GM18520 (cell line): ENCODE data around the gene HDLBP.
"Not testable (repeated sequence)": the region's sequence is repeated elsewhere in the genome, so short reads cannot be mapped to it uniquely, and the experiment has no call there.

Experiments
- ATAC-seq: cut with Tn5 transposase; IDR thresholded peaks from one replicate; pipeline ENCODE4 v1.9.1; 2021; ENCODE audit not compliant: unreplicated experiment

HDLBP gene

DNA sequence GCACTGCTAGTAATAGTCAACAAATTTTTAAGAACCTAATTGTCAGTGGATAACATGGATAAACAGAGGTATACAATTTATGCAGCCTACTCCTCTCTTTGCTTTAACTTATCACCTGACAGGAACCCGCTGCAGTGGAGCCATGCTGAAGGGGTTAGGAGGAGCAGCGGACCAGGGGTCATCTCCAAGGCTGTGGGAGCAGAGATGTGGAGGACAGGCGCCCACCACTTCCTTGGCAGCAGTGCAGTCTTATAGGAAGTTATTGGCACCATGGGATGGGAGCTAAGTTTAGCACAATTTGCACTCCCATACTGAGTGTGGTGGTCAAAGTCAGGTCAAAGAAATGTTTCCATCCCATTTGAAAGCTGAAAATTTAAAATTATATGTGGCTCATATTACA, 35.6 kb downstream of the HDLBP start:
- ATAC-seq: no peak

DNA sequence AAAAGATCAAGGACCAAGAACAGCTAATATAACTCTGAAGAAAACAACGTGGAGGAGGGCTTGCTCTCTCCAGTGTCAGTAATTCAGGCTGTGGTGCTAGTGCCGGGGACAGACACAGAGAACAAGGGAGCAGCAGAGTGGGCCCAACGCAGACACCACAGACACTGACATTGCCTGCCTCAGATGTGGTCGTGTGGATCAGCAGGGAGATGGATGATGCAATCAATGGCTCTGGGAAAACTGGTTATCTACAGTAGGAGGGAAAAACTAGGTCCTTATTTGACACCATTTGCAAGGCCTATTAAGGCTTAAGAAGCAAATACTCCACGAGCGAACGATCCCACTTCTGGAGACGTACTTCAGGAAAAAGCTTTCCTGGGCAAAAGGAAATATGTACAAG, 36.1 kb downstream of the HDLBP start:
- no peak for ATAC-seq

DNA sequence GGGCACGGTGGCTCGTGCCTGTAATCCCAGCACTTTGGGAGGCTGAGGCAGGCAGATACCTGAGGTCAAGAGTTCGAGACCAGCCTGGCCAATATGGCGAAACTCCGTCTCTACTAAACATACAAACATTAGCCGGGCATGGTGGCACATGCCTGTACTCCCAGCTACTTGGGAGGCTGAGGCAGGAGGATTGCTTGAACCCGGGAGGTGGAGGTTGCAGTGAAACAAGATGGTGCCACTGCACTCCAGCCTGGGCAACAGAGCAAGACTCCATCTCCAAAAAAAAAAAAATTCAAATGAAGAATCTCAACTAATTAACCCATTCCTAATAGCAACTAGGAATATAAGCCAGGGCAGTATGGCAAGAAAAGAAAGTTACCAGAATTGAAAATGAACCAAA, 37.2 kb downstream of the HDLBP start:
- not testable (repeated sequence) for ATAC-seq

DNA sequence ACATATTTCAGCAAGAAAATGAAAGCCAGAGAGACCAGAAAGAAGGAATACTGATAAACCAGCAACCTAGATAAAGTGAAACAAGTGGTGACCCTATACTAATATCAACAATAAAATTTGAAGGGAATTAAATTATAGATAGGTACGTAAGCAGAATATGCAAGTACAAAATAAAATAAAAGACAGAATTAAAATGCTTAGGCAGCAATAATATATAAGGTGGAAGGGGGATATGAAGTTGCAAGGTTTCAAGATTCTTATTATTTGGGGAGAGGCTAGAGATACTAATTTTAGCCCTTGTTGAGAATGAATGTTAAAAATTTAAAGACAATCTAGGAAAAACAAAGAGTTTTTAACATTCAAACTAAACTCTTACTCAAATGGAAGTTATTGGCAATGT, 39.6 kb downstream of the HDLBP start:
- ATAC-seq: no peak

DNA sequence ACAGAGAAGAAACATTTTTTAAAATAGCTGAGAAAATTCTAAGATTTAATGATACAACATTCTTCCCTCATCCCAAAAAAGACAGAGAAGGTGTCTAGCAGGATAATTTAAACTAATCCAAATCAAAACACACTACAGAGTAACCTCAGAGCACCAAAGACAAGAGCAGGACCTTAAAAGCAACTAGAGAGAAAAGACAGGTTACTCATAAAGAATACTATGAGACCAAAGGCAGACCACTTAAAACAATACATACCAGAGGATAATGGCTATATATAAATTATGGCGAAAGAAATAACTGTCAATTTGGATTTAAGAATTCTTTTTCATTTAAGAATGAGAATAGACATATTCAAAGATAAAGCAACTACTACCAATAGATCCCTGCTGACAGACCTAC, 40.0 kb downstream of the HDLBP start:
- no peak for ATAC-seq

DNA sequence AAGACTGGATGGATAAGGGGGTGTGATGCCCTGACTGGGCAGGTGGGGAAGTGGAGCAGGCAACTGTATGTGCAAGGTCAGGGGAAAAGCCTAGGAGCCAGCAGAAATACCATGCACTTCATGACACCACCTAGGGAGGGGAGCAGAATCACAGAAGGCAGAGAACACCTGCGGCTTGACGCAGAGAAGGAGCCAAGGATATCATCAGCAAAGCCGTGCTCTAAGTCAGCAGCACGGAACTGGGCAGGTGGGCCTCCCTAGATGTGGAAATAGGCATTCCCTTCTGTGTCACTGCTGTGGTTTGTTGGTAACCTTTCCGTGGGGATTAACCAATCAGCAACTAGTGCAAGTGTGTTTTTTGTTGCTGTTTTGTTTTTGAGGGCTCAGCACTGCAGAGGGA, 41.3 kb downstream of the HDLBP start:
- no peak for ATAC-seq

DNA sequence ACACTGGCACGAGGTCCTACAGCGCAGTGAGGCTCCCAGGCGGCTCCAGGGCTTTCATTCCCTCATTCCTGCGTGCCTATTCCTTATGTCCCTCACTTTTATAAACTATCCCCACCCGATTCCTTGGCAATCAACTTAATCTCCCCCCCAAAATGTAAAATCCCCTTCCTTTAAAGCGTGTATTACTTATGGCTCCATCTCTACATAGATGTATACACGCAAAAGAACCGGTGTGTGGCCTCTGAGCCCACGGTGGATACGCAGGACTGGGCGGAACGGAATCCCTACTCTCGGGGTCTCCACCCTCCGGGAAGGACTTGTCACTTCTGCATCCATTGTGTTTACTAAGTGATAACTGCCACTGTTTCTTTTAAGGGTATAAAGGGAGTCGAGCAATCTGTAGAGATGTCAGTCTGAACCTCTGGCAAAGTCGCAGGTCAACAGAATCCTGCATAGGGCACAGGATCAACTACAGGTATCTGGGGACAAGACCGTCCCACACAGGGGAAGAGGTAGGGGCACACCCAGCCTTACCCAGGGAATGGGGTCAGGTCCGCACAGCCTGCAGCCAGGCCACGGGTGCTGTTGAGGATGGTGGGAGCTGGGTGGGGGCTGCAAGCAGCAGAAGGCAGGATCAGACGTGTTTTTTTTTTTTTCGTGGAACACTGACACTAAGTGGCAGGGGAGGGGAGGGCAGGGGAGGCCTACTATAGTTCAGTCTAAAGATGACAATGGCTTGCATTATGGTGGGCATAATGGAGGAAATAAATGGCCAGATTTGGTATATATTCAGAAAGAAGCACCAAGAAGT, 42.1 kb downstream of the HDLBP start:
- no peak for ATAC-seq

DNA sequence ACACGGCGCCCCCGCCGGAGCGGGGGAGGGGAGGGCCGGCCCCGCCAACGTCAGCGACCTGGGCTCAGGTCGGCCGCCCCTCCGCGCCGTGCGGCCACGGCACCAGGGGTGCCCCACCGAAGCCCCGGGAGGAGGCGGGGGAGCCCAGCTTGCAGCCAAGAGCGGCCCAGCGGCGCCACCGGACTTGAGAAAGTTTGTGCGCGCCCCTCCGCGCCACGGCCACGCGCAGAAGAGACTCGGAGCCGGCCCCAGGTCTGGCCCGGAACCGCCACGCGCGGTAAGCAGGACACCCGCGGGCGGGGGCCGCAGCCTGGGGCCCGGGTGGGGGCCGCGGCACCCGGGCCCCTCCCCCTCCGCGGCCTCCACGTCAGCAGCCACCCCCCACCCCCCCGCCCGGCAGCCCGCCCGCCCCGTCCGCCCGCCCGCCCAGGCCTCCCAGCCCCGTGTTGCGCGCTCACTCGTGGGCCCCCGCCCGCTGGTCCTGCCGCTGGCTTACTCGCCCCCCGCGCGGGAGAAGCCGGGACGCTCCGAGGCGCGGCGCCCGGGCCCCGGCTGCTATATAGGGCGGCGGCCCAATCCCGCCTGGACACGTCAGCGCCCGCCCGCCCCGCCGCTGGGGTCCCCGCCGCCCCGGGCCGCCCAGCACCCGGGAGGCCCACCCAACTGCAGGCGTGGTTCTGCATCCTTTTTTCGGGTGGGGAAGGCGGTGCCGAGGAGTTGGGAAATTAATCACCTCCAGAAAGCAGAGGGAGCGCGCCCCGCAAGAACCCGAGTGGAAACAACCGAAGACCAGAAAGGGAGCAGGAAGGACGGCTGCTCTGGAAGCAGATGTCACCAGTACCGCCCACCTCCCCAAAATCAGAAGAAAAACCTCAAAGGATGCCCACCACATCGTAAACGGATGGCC, 42.9 kb downstream of the HDLBP start:
- no peak for ATAC-seq

DNA sequence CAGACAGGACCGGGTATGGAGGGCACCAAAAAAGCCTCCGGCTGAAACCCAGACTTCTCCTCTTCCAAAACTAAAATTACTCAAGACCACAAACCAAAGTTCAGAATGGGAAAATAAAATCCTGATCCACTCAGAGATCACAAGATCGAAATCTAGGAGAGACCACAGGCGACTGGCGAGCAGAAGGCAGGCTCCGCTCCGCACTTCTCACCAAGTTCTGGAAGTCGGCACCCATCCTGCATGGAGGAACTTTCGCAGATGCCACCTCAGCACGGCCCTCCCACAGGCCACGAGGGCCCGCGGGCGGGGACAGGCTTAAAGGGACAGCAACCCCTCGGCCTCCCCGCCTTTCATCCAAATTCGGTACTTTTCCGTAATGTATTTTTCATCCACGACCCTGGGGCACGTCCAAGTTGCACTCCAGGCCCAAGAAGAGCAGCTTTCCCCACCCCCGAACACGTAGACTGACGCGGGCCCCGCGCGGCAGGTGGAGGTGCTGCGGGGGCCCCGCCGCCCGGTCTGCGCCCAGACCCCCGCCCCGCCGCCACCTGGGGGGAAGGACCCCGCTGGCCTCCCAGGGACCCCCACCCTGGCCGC, 43.7 kb downstream of the HDLBP start:
- no peak for ATAC-seq

DNA sequence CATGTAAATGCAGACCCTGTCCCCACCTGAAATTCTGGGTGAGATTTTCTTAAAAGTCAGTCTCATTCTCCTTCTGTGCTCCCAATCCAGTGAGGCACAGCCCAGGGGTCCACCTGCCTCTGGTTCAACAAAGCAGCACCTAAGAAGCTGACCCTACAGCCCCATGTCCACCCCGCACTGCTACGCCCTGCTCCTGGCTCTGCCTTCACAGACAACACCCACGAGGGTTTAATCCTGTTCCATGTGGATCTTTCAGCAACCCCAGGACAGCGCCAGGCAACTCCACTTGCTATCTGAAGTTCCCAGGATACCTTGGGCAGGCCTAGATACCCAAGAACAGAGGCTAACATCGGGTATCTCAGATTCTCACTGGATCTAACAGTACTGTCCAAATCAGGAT, 44.9 kb downstream of the HDLBP start:
- no peak for ATAC-seq

DNA sequence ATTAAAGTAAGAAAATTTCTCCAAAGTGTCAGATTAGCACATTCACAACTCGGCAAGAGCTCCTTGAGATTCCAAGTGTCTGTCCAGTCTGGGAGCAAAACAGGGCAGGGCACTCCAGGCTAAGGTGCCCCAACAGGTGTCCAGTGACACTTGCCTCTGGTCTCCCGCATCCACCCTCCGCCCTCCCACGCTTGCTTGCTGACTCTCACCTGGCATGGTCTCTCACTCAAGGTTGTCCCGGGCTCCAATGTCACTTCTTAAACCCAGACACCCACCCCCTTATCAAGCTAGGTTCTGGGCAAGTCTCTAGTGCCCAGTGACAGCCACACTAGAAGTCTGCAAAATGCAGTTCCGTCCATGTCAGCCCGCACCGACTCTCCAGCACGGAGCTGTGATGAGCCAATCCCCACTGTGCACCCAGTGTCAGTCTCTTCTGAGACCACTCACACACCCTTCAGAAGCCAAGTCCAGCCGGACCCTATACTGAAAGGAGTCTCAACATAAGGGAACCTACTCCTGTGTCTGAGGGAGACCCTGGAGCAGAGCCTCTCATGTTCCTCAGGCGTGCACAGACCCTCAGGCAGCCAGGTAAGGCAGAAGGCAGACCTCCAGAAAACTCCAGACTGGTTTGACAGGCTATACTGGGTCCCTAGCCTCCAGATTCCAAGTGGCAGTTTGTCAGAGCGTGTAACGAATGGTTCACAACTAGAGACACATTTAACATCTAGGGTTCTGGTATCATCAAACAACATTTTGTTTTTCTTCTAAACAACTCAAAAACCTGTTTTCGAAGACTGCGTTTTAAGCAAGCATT, 45.6 kb downstream of the HDLBP start:
- no peak for ATAC-seq

DNA sequence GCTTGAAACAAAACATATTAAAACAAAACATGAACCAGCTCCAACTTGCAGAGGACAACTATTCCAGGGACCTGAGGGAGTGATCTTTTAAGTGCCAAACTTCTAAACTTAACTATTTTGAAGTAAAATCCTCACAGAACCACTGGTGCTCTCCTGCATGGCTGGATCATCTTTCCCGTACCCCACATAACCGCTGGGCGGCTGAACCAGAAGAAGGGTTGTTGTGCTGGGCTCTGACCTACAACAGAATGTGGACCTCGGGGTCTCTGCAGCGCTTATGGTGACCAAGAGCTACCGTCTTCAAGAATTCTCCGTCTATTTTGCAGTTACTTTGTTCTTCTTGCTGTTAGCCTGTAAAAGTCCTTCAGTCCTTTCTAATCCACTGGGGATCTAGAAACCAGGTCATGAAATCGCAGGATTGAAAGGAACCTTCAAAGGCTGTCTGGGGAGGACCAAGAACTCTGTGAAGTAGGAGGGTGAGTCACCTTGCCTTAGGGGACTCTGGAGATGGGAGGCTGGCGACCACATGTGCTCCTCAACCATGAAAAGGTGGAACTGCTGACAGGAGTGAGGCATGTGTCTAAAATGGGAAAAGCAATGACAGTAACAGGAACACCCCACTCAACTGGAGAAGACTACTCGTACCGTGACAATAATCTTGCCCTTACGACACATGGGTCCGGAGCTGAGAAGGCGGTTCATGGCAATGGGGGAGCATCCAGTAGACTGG, 46.6 kb downstream of the HDLBP start:
- ATAC-seq: no peak

DNA sequence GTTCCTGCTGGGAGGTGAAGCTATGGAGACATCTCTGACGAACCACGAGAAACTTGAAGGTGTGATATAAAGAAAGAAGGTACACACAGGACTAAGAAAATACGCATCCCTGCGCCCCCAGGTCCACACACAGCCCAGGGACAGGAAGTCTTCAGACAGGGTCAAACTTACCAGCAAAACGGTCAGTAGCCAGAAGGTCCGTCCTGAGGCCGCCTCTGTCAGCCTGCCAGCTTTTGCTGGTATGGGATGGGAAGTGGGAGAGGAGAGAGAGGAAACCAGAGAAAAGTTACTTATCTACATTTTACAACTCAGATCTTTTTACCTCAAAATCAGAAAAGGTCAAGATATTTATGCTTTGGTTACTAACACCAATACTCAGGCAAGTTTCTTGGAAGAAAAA, 47.2 kb downstream of the HDLBP start:
- no peak for ATAC-seq

DNA sequence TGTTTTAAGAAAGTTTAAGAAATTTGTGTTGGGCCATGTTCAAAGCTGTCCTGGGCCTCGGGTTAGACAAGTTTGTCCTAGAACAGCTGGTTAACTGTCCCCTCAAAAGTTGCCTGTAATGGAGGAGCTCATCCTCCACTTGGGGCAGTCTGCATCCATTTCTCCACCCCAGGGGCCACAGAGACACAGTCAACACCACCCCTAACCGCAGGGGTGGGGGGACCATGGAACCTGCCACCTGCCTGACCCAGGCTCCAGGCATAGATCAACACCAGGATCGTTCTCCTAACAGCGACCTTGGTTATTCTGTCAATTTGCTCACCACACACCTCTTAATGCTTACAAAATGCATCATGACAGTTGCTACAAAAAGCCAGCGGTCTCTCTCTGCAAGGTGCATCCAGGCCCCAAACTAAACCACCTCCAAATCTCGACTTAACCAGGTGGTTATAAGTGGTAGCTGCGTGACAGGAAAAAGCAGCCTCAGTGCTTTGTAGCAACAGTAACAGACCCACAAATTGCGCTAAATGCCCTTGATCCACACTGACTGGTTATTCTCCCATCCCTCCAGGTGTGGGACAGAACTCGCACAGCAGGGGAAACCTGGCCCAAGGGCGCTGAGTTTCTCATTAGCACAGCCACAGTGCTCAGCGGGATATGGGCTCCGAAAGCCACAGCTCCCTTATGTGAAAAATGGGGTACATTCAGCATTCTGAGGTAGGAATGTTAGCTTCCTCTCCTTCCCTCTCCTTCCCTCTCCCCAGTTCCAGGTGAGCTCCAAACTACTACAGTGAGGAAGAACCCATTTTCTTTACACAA, 48.0 kb downstream of the HDLBP start:
- no peak for ATAC-seq

DNA sequence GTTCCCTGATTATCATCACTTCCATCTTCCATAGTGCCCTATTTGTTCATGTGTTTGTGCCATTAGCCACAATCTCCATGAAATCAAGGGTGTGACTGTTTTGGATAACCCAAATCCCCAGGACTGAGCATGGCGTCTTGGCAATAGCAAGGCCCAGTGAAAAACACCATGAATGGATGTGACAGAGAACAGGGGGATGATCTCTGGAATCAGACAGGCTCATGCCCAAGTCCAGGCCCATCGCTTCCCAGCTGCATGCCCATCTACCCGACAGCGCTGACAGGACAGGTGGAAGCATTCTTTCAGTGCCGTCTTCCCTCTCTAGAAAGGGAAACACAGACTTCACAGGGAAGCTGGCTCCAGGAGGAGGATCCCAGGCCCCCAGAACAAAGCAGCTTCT, 50.0 kb downstream of the HDLBP start:
- ATAC-seq: no peak

DNA sequence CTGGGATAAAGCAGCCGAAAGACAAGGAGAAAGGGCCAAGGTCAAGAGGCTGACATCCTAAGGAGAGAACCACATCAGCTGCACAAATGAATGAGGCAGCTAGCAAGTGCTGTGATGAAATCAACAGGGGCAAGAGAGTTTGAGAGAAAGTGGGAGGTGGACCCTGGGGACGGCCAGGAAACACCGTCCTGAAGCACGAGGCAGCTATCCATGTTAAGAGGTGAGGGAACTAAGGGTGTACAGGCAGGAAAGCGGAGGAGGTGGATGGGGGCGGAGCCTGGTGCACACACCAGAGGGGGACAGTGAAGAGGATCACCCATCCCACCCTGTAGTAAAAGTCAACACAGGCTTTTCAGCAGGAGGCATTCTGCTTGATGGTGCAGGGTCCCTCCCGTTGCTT, 52.4 kb downstream of the HDLBP start:
- ATAC-seq: no peak

DNA sequence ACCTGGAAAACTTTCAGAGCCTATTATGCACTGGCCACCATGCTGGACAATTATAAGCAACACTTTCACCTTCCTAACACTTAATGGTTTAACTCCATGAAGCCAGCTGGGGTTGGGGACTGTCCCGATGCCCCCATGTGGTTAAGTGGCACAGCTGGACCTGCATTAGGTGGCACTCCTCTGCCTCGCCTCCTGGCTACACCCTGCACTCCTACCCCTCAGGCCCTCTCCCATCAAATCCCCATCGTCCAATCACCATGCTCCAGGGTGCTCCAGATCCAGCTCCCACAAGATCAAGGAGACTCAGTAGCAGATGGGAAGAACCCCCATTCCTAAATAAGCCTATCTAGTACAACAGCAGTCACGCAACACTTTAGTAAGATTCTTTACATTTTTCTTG, 53.8 kb downstream of the HDLBP start:
- no peak for ATAC-seq

DNA sequence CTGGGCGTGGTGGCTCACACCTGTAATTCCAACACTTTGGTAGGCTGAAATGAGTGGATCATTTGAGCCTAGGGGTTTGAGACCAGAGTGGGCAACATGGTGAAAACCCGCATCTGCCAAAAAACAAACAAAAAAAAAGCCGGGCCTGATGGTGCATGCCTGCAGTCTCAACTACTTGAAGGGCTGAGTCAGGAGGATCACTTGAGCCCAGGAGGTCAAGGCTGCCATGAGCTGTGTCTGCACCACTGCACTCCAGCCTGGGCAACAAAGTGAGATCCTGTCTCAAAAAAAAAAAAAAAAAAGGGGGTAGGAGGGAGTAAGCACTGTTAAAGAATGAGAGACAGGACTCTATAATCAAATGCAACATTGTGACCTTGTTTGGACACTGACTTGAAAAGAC, 54.6 kb downstream of the HDLBP start:
- no peak for ATAC-seq

DNA sequence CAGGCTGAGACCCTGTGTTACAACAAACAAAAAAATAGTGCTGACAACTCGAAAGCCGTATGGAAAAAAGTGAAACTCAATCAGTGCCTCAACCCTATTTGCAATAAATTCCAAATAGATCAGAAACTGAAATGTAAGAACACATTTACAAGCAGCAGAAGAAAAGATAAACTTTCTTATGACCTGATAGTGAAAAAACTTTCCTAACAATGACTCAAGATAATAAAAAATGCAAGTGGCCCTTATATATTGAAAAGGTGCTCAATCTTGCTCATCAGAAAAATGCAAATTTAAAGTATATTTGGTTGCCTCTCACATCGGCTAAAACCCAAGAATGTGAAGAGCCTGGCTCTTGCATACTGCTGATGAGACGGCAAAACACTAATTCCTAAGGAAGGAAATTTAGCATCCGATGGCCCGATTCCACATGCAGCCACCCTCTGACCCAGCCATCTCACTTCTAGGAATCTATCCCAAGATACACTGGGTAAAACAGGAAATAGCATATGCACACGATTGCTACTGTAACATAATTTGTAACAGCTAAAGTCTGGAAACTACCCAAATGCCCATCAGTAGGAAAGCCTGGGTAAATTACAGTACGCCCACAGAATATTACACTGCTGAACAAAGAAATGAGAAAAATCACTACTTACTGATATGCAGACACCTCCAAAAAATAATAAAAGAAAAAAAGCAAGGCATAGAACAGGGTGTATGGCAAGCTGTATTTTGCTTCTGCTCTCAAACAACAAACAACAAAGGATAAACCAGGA, 56.8 kb downstream of the HDLBP start:
- no peak for ATAC-seq
